ENCODE data around the gene APLN. TPM values are rescaled to one million over a fixed set of nuclear protein-coding genes. Genes with fewer than 3 reads are reported as not detected.

APLN gene
- total RNA-seq, 1 donor from 2014 or later, result 1.3 TPM

DNA sequence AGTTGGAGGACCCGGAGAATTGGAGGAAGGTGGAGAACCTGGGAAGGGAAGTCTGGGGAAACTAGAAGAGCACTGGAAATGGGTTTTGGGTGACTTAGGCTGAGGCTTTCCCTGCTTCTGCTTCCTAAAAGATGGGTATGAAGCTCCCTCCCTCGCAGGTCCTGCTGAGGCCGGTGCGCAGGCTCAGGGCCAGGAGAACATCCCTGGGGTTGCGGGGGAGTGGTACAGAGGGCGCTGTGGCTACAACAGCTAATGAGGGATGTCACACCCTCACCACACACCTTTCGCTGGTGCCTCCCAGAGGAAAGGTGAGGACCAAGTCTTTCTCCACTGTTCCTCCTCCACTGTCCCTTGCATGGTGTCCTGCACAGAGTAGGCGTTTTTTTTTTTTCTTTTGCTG is 15.8 kb downstream of the APLN start:
- H3K27me3 Mint-ChIP-seq (ENCODE audit: low read depth), result peaks cover 33% of the 10 kb centered on the region
- no peak for DNase-seq (ENCODE audit: low read depth, low spot score)
- H3K4me3 Mint-ChIP-seq, result no peak overlapping the region
- TF ChIP-seq, protein P1, sequence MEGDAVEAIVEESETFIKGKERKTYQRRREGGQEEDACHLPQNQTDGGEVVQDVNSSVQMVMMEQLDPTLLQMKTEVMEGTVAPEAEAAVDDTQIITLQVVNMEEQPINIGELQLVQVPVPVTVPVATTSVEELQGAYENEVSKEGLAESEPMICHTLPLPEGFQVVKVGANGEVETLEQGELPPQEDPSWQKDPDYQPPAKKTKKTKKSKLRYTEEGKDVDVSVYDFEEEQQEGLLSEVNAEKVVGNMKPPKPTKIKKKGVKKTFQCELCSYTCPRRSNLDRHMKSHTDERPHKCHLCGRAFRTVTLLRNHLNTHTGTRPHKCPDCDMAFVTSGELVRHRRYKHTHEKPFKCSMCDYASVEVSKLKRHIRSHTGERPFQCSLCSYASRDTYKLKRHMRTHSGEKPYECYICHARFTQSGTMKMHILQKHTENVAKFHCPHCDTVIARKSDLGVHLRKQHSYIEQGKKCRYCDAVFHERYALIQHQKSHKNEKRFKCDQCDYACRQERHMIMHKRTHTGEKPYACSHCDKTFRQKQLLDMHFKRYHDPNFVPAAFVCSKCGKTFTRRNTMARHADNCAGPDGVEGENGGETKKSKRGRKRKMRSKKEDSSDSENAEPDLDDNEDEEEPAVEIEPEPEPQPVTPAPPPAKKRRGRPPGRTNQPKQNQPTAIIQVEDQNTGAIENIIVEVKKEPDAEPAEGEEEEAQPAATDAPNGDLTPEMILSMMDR (conservative IDR thresholded peaks at IDR 0.05), result no peak
- no peaks in the 10 kb centered on the region for H3K9me3 Mint-ChIP-seq
- peaks cover 23% of the 10 kb centered on the region for H3K4me1 Mint-ChIP-seq
- H3K27ac Mint-ChIP-seq (ENCODE audit: unreplicated experiment), result no peak overlapping the region
- no peaks in the 10 kb centered on the region for H3K36me3 Mint-ChIP-seq (ENCODE audit: low read depth)

DNA sequence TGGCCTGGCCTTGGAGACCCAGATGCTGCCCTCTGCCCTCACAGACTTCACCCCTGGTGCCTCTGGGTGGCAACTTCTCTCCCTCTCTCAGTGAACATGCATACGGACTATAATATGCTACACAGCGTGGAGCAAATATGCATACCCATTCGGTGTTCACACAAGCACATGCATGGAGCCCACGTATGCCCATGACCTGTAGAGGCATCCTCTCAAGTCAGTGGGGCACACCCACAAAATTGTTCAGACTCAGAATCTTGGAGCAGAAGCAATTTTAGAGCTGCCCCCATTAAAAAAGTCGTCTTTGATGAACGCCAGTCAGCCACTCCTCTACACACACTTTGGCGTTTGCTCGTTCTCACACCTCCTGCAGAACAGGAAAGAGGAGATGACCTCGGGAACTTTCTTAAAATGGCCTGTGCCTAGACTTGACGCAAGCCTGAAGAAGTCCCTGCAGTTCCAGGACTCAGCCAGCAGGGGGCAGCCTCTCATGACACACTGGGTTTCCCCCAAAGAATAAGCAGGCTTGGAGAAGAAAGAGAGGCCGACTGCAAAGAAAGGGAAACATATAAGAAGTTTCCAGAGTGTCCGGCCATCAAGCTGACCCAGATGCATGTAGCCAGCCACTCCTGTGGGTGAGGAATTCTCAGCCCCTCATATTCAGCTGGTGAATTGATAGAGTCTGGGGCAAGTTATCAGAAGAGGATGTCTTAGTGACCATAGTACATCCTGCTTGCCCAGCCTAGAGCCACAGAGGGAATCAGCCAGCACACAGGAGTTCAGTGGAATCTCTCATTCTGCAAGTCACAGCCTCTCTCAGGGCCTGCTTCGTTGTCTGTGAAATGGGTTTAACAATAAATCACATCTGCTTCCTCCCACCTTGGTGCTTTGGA is 17.3 kb downstream of the APLN start:
- H3K27ac Mint-ChIP-seq (ENCODE audit: unreplicated experiment), result no peak overlapping the region
- no peak overlapping the region for H3K4me3 Mint-ChIP-seq
- H3K27me3 Mint-ChIP-seq (ENCODE audit: low read depth), result peaks cover 28% of the 10 kb centered on the region
- TF ChIP-seq, protein P1 (conservative IDR thresholded peaks at IDR 0.05), result peak; percentile 92
- DNase-seq (ENCODE audit: low read depth, low spot score), result peak; percentile 83
- no peaks in the 10 kb centered on the region for H3K36me3 Mint-ChIP-seq (ENCODE audit: low read depth)
- peaks cover 23% of the 10 kb centered on the region for H3K4me1 Mint-ChIP-seq
- H3K9me3 Mint-ChIP-seq, result no peaks in the 10 kb centered on the region

DNA sequence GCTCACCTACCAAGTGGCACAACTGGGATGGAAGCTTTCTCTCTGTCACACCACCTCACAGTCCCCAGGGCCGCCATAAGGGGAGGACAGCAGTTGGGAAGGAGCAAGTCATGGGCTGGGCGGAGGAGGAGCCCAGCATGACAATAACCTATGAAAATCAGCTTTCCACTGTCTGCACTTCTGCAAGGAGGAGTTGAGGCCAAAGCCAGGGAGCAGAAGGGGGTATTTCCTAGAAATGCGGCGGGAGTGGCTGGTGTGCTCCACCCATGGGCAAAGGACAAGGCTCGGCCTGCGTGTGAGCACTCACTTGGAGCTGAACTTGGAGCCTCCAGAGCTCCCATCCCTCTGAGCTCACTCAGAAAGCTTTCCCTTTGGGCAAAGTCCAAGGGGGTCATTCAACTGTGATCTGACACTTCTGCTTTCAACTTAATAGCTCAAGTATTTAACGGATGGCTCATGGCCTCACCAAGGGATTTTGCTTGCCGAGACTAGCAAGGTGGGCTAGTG is 18.5 kb downstream of the APLN start:
- Mint-ChIP-seq H3K4me3 (no peak overlapping the region), H3K27ac (ENCODE audit: unreplicated experiment) (no peak overlapping the region), H3K36me3 (ENCODE audit: low read depth) (no peaks in the 10 kb centered on the region), H3K4me1 (peaks cover 23% of the 10 kb centered on the region), H3K9me3 (no peaks in the 10 kb centered on the region), H3K27me3 (ENCODE audit: low read depth) (peaks cover 34% of the 10 kb centered on the region)
- DNase-seq (ENCODE audit: low read depth, low spot score), result no peak
- TF ChIP-seq, protein P1 (conservative IDR thresholded peaks at IDR 0.05), result no peak

DNA sequence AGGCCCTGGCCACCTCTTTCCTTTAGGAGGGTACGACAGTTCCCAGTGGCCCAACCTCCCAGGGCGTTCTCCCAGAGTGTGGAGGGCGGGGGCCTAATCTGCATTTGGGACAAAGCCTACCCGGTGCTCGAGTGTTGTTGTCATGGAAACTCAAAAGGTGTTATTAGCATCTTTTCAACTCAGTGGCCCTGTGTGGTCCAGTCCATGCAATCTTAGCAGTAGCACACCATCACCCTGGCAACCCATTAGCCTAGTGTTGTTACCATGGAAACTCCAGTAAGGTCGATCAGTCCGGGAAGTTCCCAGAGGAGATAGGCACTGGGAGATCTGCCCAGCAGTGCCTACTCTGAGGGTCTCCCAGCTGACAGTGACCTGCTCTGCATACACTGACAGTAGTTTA is 20.2 kb downstream of the APLN start:
- TF ChIP-seq, protein P1 (conservative IDR thresholded peaks at IDR 0.05), result no peak
- Mint-ChIP-seq H3K27me3 (ENCODE audit: low read depth) (peaks cover 29% of the 10 kb centered on the region), H3K36me3 (ENCODE audit: low read depth) (no peaks in the 10 kb centered on the region), H3K4me3 (no peak overlapping the region), H3K27ac (ENCODE audit: unreplicated experiment) (no peak overlapping the region), H3K9me3 (no peaks in the 10 kb centered on the region), H3K4me1 (peaks cover 23% of the 10 kb centered on the region)
- peak; percentile 46 for DNase-seq (ENCODE audit: low read depth, low spot score)

- H3K4me1 Mint-ChIP-seq, result peaks cover 15% of the 10 kb centered on the region
- peaks cover 27% of the 10 kb centered on the region for H3K27me3 Mint-ChIP-seq (ENCODE audit: low read depth)
- no peak overlapping the region for H3K4me3 Mint-ChIP-seq
- no peak for DNase-seq (ENCODE audit: low read depth, low spot score)
- no peak overlapping the region for H3K27ac Mint-ChIP-seq (ENCODE audit: unreplicated experiment)
- H3K36me3 Mint-ChIP-seq (ENCODE audit: low read depth), result no peaks in the 10 kb centered on the region
- TF ChIP-seq, protein P1 (conservative IDR thresholded peaks at IDR 0.05), result no peak
- peaks cover 1% of the 10 kb centered on the region for H3K9me3 Mint-ChIP-seq
These were observed 22.3 kb downstream of the APLN start for GRCh38 chrX:129632443-129632842.
